SK-N-SH (cell line): ENCODE results near the gene ZNF446. TPM values are rescaled to one million over a fixed set of nuclear protein-coding genes. Genes with fewer than 3 reads are reported as not detected.

Source experiments
- CTCF ChIA-PET: fragments of 300-600, 350-600 bp; formaldehyde crosslinking; extraction: SDS; loops from one replicate; lab custom pipeline; 2021; lab: Yijun Ruan, JAX
- POLR2A ChIA-PET: fragments of 350-600 bp; sonication (Branson Sonifier 250); formaldehyde crosslinking; extraction: SDS; loops from one replicate; lab custom pipeline; 2020; ENCODE audit warnings: antibody characterized with exemption, inconsistent platforms; lab: Yijun Ruan, JAX
- DNase-seq: peaks from one replicate; pipeline ENCODE4 v3.0.0; 2012
- H2AFZ ChIP-seq: fragments of 200-600 bp; sonication (generic); 2 replicates; pipeline ENCODE4 v1.8.1; 2016; ENCODE audit warnings: antibody characterized with exemption, mild to moderate bottlenecking, low read depth
- H3F3A ChIP-seq: fragments of 200-600 bp; sonication (generic); replicated peaks from 2 replicates; pipeline ENCODE3; 2016; ENCODE audit warnings: antibody characterized with exemption, mild to moderate bottlenecking; ENCODE audit not compliant: insufficient read depth
- H3K27ac ChIP-seq, 2 experiments: fragments of 200-500 bp in 1 of 2; fragments of 200-600 bp in 1 of 2; sonication (Bioruptor generic) in 1 of 2; sonication (generic), shearing (Covaris generic) in 1 of 2; 2 replicates each; pipeline versions ENCODE4 v1.5.1 to v1.6.1; 2014 to 2016; ENCODE audit warnings: low read depth in 2 of 2, inconsistent platforms in 1 of 2, low read length in 1 of 2, mild to moderate bottlenecking in 1 of 2, mixed read lengths in 1 of 2
- H3K27me3 ChIP-seq: fragments of 200-600 bp; sonication (generic), shearing (Covaris generic); 2 replicates; pipeline ENCODE4 v1.6.1; 2016; ENCODE audit warnings: mixed run types; ENCODE audit not compliant: insufficient read depth
- H3K36me3 ChIP-seq, 2 experiments: fragments of 200-500 bp in 1 of 2; fragments of 200-600 bp in 1 of 2; sonication (Bioruptor generic) in 1 of 2; sonication (generic) in 1 of 2; replicated peaks in 1 of 2; 2 replicates each; pipeline versions ENCODE3 to v1.5.1; 2014 to 2016; ENCODE audit warnings: low read length in 1 of 2, mild to moderate bottlenecking in 1 of 2; ENCODE audit not compliant: insufficient read depth in 2 of 2, control insufficient read depth in 1 of 2
- H3K4me1 ChIP-seq, 2 experiments: fragments of 200-500 bp in 1 of 2; fragments of 200-600 bp in 1 of 2; sonication (Bioruptor generic) in 1 of 2; sonication (generic), shearing (Covaris generic) in 1 of 2; 2 replicates each; pipeline versions ENCODE4 v1.5.1 to v1.6.1; 2014 to 2016; ENCODE audit warnings: low read depth in 1 of 2, low read length in 1 of 2, mixed run types in 1 of 2; ENCODE audit not compliant: insufficient read depth in 2 of 2, control insufficient read depth in 1 of 2
- H3K4me2 ChIP-seq: fragments of 200-600 bp; sonication (generic), shearing (Covaris generic); 2 replicates; pipeline ENCODE4 v1.6.1; 2017; ENCODE audit warnings: mixed run types
- H3K4me3 ChIP-seq, 2 experiments: fragments of 200-500 bp in 1 of 2; fragments of 200-600 bp in 1 of 2; sonication (Bioruptor generic) in 1 of 2; sonication (generic), shearing (Covaris generic) in 1 of 2; 2 replicates each; pipeline versions ENCODE4 v1.5.1 to v1.8.1; 2014 to 2016; ENCODE audit warnings: low read depth in 2 of 2, inconsistent platforms in 1 of 2, low read length in 1 of 2, mild to moderate bottlenecking in 1 of 2, mixed read lengths in 1 of 2, moderate library complexity in 1 of 2
- H3K79me2 ChIP-seq: fragments of 200-600 bp; sonication (generic); 2 replicates; pipeline ENCODE4 v1.8.1; 2017; ENCODE audit warnings: mild to moderate bottlenecking; ENCODE audit not compliant: insufficient read depth
- H3K9ac ChIP-seq: fragments of 200-600 bp; sonication (generic); 2 replicates; pipeline ENCODE4 v1.6.1; 2017; ENCODE audit warnings: mixed run types
- H3K9me2 ChIP-seq: fragments of 200-600 bp; sonication (generic); 2 replicates; pipeline ENCODE4 v1.6.1; 2017; ENCODE audit warnings: mixed run types
- H3K9me3 ChIP-seq: fragments of 200-600 bp; sonication (generic); 2 replicates; pipeline ENCODE4 v1.6.1; 2017; ENCODE audit warnings: mixed run types, mild to moderate bottlenecking, moderate library complexity
- H4K20me1 ChIP-seq: fragments of 200-600 bp; sonication (generic); 2 replicates; pipeline ENCODE4 v1.6.1; 2017; ENCODE audit warnings: mild to moderate bottlenecking, mixed run types; ENCODE audit not compliant: insufficient read depth
- CHD2 ChIP-seq: fragments of 150-350 bp; IDR thresholded peaks from 2 replicates; pipeline ENCODE4 v1.6.1; 2018; ENCODE audit warnings: low read length; ENCODE audit not compliant: partially characterized antibody
- EP300 ChIP-seq, 2 experiments: IDR thresholded peaks; 2 replicates each; pipeline versions ENCODE4 v1.4.0 to v1.6.1; 2012; ENCODE audit warnings: borderline replicate concordance in 1 of 2, low read depth in 1 of 2, low read length in 1 of 2
- FOSL2 ChIP-seq: IDR thresholded peaks from 2 replicates; pipeline ENCODE4 v1.4.0; 2012; ENCODE audit warnings: low read depth, mild to moderate bottlenecking, moderate library complexity, borderline replicate concordance
- FOXJ3 ChIP-seq: sonication (generic); formaldehyde crosslinking; IDR thresholded peaks from 2 replicates; pipeline ENCODE4 v1.5.1; 2020; ENCODE audit warnings: mild to moderate bottlenecking, missing genetic modification reagents
- JUND ChIP-seq: IDR thresholded peaks from 2 replicates; pipeline ENCODE4 v1.4.0; 2012
- MEF2A ChIP-seq: IDR thresholded peaks from 2 replicates; pipeline ENCODE4 v1.4.0; 2012; ENCODE audit warnings: low read depth, borderline replicate concordance
- MXI1 ChIP-seq: IDR thresholded peaks from 2 replicates; pipeline ENCODE4 v1.6.1; 2012; ENCODE audit warnings: mild to moderate bottlenecking, low read depth, low read length, improper control_type of control experiment
- POLR2AphosphoS5 ChIP-seq: IDR thresholded peaks from 2 replicates; pipeline ENCODE4 v1.6.1; 2012; ENCODE audit warnings: low read depth, low read length
- RXRA ChIP-seq: IDR thresholded peaks from 2 replicates; pipeline ENCODE4 v1.4.0; 2012; ENCODE audit warnings: low read depth, mild to moderate bottlenecking, borderline replicate concordance
- SIN3A ChIP-seq: IDR thresholded peaks from 2 replicates; pipeline ENCODE4 v1.6.1; 2012; ENCODE audit warnings: low read depth, mild to moderate bottlenecking, low read length, moderate library complexity, borderline replicate concordance
- TAF1 ChIP-seq: IDR thresholded peaks from 2 replicates; pipeline ENCODE4 v1.6.1; 2012; ENCODE audit warnings: low read depth, mild to moderate bottlenecking, low read length, moderate library complexity, borderline replicate concordance
- TCF12 ChIP-seq: IDR thresholded peaks from 2 replicates; pipeline ENCODE4 v1.4.0; 2012
- USF1 ChIP-seq: IDR thresholded peaks from 2 replicates; pipeline ENCODE4 v1.4.0; 2012; ENCODE audit warnings: low read depth, borderline replicate concordance
- USF2 ChIP-seq: fragments of 150-350 bp; IDR thresholded peaks from 2 replicates; pipeline ENCODE4 v1.6.1; 2017; ENCODE audit warnings: antibody characterized with exemption, low read length, low read depth, borderline replicate concordance
- YY1 ChIP-seq: IDR thresholded peaks from 2 replicates; pipeline ENCODE4 v1.4.0; 2012; ENCODE audit warnings: low read depth, mild to moderate bottlenecking
- WGBS: methylation state at CpG from one replicate; pipeline ENCODE4 v1.1.6; 2017; ENCODE audit warnings: low lambda C conversion rate; 5-methylcytosine and 5-hydroxymethylcytosine counted together
- polyA plus RNA-seq, 3 experiments: library from polyadenylated mRNA; depleted of rRNA; stranded (reverse); fragments of >200 nt; gene quantifications; 2 replicates each; pipeline ENCODE4 v1.2.3, GENCODE V29; 2012
- TF ChIP-seq, protein P1 (sequence below): IDR thresholded peaks from 2 replicates; pipeline ENCODE4 v1.4.0; 2012; ENCODE audit warnings: low read depth
- TF ChIP-seq, protein P2 (sequence below): IDR thresholded peaks from 2 replicates; pipeline ENCODE4 v1.4.0; 2012; ENCODE audit warnings: low read depth, borderline replicate concordance

The ZNF446 gene
- polyA plus RNA-seq, 1 of the 3 experiments (the other 2 are of a cell fraction): 6.9 TPM

DNA sequence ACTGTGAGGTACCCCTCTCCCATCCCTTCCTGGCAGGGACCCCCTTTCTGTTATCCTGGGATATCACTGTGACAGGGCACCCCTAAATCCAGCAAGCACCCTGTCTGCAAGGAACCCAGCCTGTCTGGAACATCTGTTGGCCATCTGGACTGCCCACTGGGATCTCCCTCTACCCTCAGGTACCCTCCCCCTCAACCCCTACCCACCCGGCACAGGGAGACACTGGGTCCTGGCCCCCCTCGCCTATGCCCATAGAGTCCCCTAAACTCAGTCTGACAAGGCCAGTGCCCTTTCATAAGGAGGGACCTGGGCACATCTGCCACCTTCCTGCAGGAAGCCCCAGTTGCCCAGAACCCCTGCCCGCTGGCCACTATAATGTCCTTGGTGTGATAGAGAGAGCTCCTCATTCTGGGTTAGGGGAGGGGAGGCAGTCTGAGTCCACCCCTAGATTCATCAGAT is 38.4 kb downstream of the ZNF446 start (continued):
- no peak for TF ChIP-seq EP300 (IDR thresholded peaks at IDR 0.05; ENCODE audit: borderline replicate concordance in 1 of 2, low read depth in 1 of 2, low read length in 1 of 2)

- Histone ChIP-seq H3F3A (peaks cover 19% of the 10 kb centered on the region), H3K79me2 (peaks cover 57% of the 10 kb centered on the region), H3K4me1 (peaks cover 0 to 34% of the 10 kb centered on the region in 2 experiments; a peak in 1 of 4 replicates), H3K4me2 (no peak overlapping the region), H4K20me1 (no peaks in the 10 kb centered on the region; the same call in 1 of the 2 replicates), H3K27me3 (no peaks in the 10 kb centered on the region), H3K9ac (no peak overlapping the region), H2AFZ (no peak overlapping the region), H3K9me2 (no peaks in the 10 kb centered on the region), H3K9me3 (no peaks in the 10 kb centered on the region), H3K27ac (no peak overlapping the region), H3K36me3 (peaks cover 9 to 28% of the 10 kb centered on the region in 2 experiments), H3K4me3 (no peak overlapping the region)
- DNase-seq: no peak
- 95% methylated on average over 2 of the region's 2 CpGs for WGBS
- ChIA-PET CTCF (interaction anchor here (2.4 kb wide), 1 partner anchor 15 kb away, joined by 23 read pairs; no protein-coding TSS in a partner anchor), POLR2A (no interaction called here)
- TF ChIP-seq MEF2A (no peak), CHD2 (no peak), JUND (no peak), SIN3A (no peak), USF2 (no peak), RXRA (no peak), FOXJ3 (CRISPR knock-in tag) (no peak), MXI1 (no peak), TCF12 (no peak), TAF1 (no peak), YY1 (no peak), POLR2AphosphoS5 (no peak), FOSL2 (no peak), USF1 (no peak)
- TF ChIP-seq, protein P1, sequence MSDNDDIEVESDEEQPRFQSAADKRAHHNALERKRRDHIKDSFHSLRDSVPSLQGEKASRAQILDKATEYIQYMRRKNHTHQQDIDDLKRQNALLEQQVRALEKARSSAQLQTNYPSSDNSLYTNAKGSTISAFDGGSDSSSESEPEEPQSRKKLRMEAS: no peak
- TF ChIP-seq, protein P2, sequence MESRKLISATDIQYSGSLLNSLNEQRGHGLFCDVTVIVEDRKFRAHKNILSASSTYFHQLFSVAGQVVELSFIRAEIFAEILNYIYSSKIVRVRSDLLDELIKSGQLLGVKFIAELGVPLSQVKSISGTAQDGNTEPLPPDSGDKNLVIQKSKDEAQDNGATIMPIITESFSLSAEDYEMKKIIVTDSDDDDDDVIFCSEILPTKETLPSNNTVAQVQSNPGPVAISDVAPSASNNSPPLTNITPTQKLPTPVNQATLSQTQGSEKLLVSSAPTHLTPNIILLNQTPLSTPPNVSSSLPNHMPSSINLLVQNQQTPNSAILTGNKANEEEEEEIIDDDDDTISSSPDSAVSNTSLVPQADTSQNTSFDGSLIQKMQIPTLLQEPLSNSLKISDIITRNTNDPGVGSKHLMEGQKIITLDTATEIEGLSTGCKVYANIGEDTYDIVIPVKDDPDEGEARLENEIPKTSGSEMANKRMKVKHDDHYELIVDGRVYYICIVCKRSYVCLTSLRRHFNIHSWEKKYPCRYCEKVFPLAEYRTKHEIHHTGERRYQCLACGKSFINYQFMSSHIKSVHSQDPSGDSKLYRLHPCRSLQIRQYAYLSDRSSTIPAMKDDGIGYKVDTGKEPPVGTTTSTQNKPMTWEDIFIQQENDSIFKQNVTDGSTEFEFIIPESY: no peak
Observed at GRCh38 chr19:58515259-58515658, 39.1 kb downstream of the ZNF446 start.
